Mesodermal cell (in vitro differentiated cells): ENCODE measurements around the gene CREG1. TPM values are rescaled to one million over a fixed set of nuclear protein-coding genes. Genes with fewer than 3 reads are reported as not detected.

ENCODE experiments used
- H3K27ac ChIP-seq: 2 replicates; pipeline ENCODE4 v1.7.0; 2013; ENCODE audit warnings: mild to moderate bottlenecking, low read depth, low read length, moderate library complexity; ENCODE audit not compliant: severe bottlenecking
- H3K36me3 ChIP-seq: 2 replicates; pipeline ENCODE4 v1.7.1; 2013; ENCODE audit warnings: mild to moderate bottlenecking, low read length, moderate library complexity; ENCODE audit not compliant: control insufficient read depth, insufficient read depth
- H3K4me1 ChIP-seq: one replicate; pipeline ENCODE4 v1.7.1; 2013; ENCODE audit warnings: mild to moderate bottlenecking, low read length; ENCODE audit not compliant: insufficient read depth, control insufficient read depth, poor library complexity, severe bottlenecking
- H3K4me3 ChIP-seq: 2 replicates; pipeline ENCODE4 v1.7.0; 2013; ENCODE audit warnings: low read length, control low read depth, mild to moderate bottlenecking; ENCODE audit not compliant: insufficient read depth, poor library complexity, severe bottlenecking; ENCODE audit errors: extremely low read depth
- H3K9me3 ChIP-seq: 2 replicates; pipeline ENCODE4 v1.7.1; 2013; ENCODE audit warnings: mild to moderate bottlenecking, low read length, moderate library complexity; ENCODE audit not compliant: control insufficient read depth
- WGBS, 2 experiments: methylation state at CpG; one replicate each; pipeline ENCODE4 v1.1.5; 2013; ENCODE audit warnings: missing lambda C conversion rate in 2 of 2; ENCODE audit not compliant: insufficient coverage in 2 of 2; 5-methylcytosine and 5-hydroxymethylcytosine counted together
- polyA plus RNA-seq, 2 experiments: library from polyadenylated mRNA; stranded (reverse); fragments of 50-300 nt; gene quantifications; one replicate each; pipeline ENCODE4 v1.2.3, GENCODE V29; 2013

CREG1 gene
- polyA plus RNA-seq (2013, experiment 1 of 2), result 133 TPM
- polyA plus RNA-seq (2013, experiment 2 of 2), result 135 TPM

- WGBS, 2 experiments, result 3% methylated on average over 38 to 62 of the region's 90 CpGs
- H3K9me3 ChIP-seq, result no peaks in the 10 kb centered on the region
- H3K27ac ChIP-seq, result peak within 1 kb of the TSS; percentile 85
- peaks cover 5% of the 10 kb centered on the region for H3K4me1 ChIP-seq
- no peaks in the 10 kb centered on the region for H3K36me3 ChIP-seq
- H3K4me3 ChIP-seq, result peak within 1 kb of the TSS; percentile 64
Measured at GRCh38 chr1:167553136-167554027, at the start of gene CREG1. Gene CREG1 (minus strand): TSS chr1:167553762.

GRCh38 chr1:167602840-167603239 is 49.3 kb upstream of the CREG1 start:
- Histone ChIP-seq H3K9me3 (peaks cover 12% of the 10 kb centered on the region), H3K36me3 (no peaks in the 10 kb centered on the region), H3K4me3 (no peak overlapping the region), H3K4me1 (peaks cover 16% of the 10 kb centered on the region), H3K27ac (no peak overlapping the region)
- 79 to 91% methylated on average over 7 to 8 of the region's 8 CpGs for WGBS, 2 experiments

GRCh38 chr1:167601442-167602383 is 48.2 kb upstream of the CREG1 start:
- H3K27ac ChIP-seq, result no peak overlapping the region
- peaks cover 2% of the 10 kb centered on the region for H3K9me3 ChIP-seq
- no peaks in the 10 kb centered on the region for H3K36me3 ChIP-seq
- peaks cover 16% of the 10 kb centered on the region for H3K4me1 ChIP-seq
- no peak overlapping the region for H3K4me3 ChIP-seq
- 74 to 82% methylated on average over 5 to 7 of the region's 8 CpGs for WGBS, 2 experiments

GRCh38 chr1:167599957-167600581 is 46.5 kb upstream of the CREG1 start:
- Histone ChIP-seq H3K9me3 (no peaks in the 10 kb centered on the region), H3K4me1 (peaks cover 16% of the 10 kb centered on the region), H3K27ac (no peak overlapping the region), H3K36me3 (no peaks in the 10 kb centered on the region), H3K4me3 (no peak overlapping the region)
- 78 to 91% methylated on average over 3 to 4 of the region's 5 CpGs for WGBS, 2 experiments

GRCh38 chr1:167594822-167595221 is 41.3 kb upstream of the CREG1 start:
- H3K9me3 ChIP-seq, result no peaks in the 10 kb centered on the region
- H3K4me1 ChIP-seq, result no peaks in the 10 kb centered on the region
- 98 to 100% methylated on average over 5 to 6 of the region's 6 CpGs for WGBS, 2 experiments
- H3K27ac ChIP-seq, result no peak overlapping the region
- no peak overlapping the region for H3K4me3 ChIP-seq
- no peaks in the 10 kb centered on the region for H3K36me3 ChIP-seq

- Histone ChIP-seq H3K4me3 (no peak overlapping the region), H3K27ac (no peak overlapping the region), H3K4me1 (no peaks in the 10 kb centered on the region), H3K9me3 (no peaks in the 10 kb centered on the region), H3K36me3 (no peaks in the 10 kb centered on the region)
- 84 to 94% methylated on average over 5 of the region's 5 CpGs for WGBS, 2 experiments
Measured at GRCh38 chr1:167593860-167594259, 40.3 kb upstream of the CREG1 start.

GRCh38 chr1:167592475-167592874 is 38.9 kb upstream of the CREG1 start:
- H3K4me3 ChIP-seq, result no peak overlapping the region
- no peaks in the 10 kb centered on the region for H3K9me3 ChIP-seq
- H3K27ac ChIP-seq, result no peak overlapping the region
- H3K36me3 ChIP-seq, result no peaks in the 10 kb centered on the region
- no peaks in the 10 kb centered on the region for H3K4me1 ChIP-seq

GRCh38 chr1:167588361-167588760 is 34.8 kb upstream of the CREG1 start:
- H3K4me3 ChIP-seq, result no peak overlapping the region
- 100% methylated on average over 1 of the region's 2 CpGs; no CpG with 5 or more reads in 1 of the 2 experiments for WGBS, 2 experiments
- no peaks in the 10 kb centered on the region for H3K4me1 ChIP-seq
- no peak overlapping the region for H3K27ac ChIP-seq
- no peaks in the 10 kb centered on the region for H3K36me3 ChIP-seq
- no peaks in the 10 kb centered on the region for H3K9me3 ChIP-seq

- Histone ChIP-seq H3K27ac (no peak overlapping the region), H3K9me3 (no peaks in the 10 kb centered on the region), H3K36me3 (no peaks in the 10 kb centered on the region), H3K4me3 (no peak overlapping the region), H3K4me1 (no peaks in the 10 kb centered on the region)
- no CpG with 5 or more reads among the region's 1 CpG for WGBS, 2 experiments
Measured at GRCh38 chr1:167587872-167588271, 34.3 kb upstream of the CREG1 start.

GRCh38 chr1:167587342-167587741 is 33.8 kb upstream of the CREG1 start:
- no peak overlapping the region for H3K27ac ChIP-seq
- H3K36me3 ChIP-seq, result no peaks in the 10 kb centered on the region
- 89% methylated on average over 2 of the region's 2 CpGs; no CpG with 5 or more reads in 1 of the 2 experiments for WGBS, 2 experiments
- H3K4me3 ChIP-seq, result no peak overlapping the region
- no peaks in the 10 kb centered on the region for H3K4me1 ChIP-seq
- no peaks in the 10 kb centered on the region for H3K9me3 ChIP-seq
